GM13976 (cell line): Measurements from ENCODE around the gene CYP39A1.

Experiments
- DNase-seq: peaks from one replicate; pipeline ENCODE4 v3.0.0; 2012; ENCODE audit warnings: low spot score
- CTCF ChIP-seq: IDR thresholded peaks from 2 replicates; pipeline ENCODE4 v1.5.1; 2012; ENCODE audit warnings: borderline replicate concordance, mild to moderate bottlenecking; ENCODE audit not compliant: insufficient read depth; ENCODE audit errors: extremely low read depth, missing control alignments, control extremely low read depth
- in situ Hi-C: fragments of 300-500 bp; cut with MboI; formaldehyde crosslinking; loops from one replicate; pipeline ENCODE4 v1.12.0; 2022; ENCODE audit warnings: low sequenced_read_pairs, mixed read lengths, inconsistent platforms; ENCODE audit not compliant: unreplicated experiment

CYP39A1 gene

GRCh38 chr6:46667377-46667776 lies 14.8 kb upstream of the CYP39A1 start:
- no peak for TF ChIP-seq CTCF
- DNase-seq, result no peak
- in situ Hi-C loops, result no loop called here

- DNase-seq, result no peak
- in situ Hi-C loops, result no loop called here
- TF ChIP-seq CTCF, result no peak
These were observed 8.9 kb upstream of the CYP39A1 start for GRCh38 chr6:46661483-46661882.

GRCh38 chr6:46657642-46658041 lies 5.0 kb upstream of the CYP39A1 start:
- no peak for DNase-seq
- no peak for TF ChIP-seq CTCF
- in situ Hi-C loops, result no loop called here

GRCh38 chr6:46655803-46656202 lies 3.2 kb upstream of the CYP39A1 start:
- in situ Hi-C loops, result no loop called here
- no peak for DNase-seq
- TF ChIP-seq CTCF, result no peak

- in situ Hi-C loops, result no loop called here
- TF ChIP-seq CTCF, result no peak
- no peak for DNase-seq
These were observed 999 bp upstream of the CYP39A1 start for GRCh38 chr6:46653439-46654195.

- DNase-seq, result no peak
- TF ChIP-seq CTCF, result no peak
- in situ Hi-C loops, result no loop called here
These were observed 401 bp downstream of the CYP39A1 start for GRCh38 chr6:46652232-46652602.

- DNase-seq, result no peak
- no peak for TF ChIP-seq CTCF
- in situ Hi-C loops, result no loop called here
These were observed 802 bp downstream of the CYP39A1 start for GRCh38 chr6:46651816-46652215.
